Heart left ventricle (tissue), 16 donors: ENCODE data around the gene ACR. TPM values are rescaled to one million over a fixed set of nuclear protein-coding genes. Genes with fewer than 3 reads are reported as not detected.

Experiments
- ATAC-seq, 4 donors: fragments of 200-7000 bp; cut with Tn5 transposase; one replicate each; pipeline ENCODE4 v1.9.1; 2020 to 2022; ENCODE audit warnings: moderate library complexity in 4 of 4, mild to moderate bottlenecking in 3 of 4, moderate number of reproducible peaks in 1 of 4
- DNase-seq, 5 donors: peaks; one replicate each; pipeline ENCODE4 v3.0.0-alpha.2; 2020
- H3K27ac ChIP-seq, 12 donors: fragments of 200-600 bp; sonication (generic) in 4 of 12; one replicate each; pipeline versions ENCODE4 v1.5.0 to v1.8.0; 2016 to 2022; ENCODE audit warnings: mild to moderate bottlenecking in 2 of 12
- H3K27me3 ChIP-seq, 9 donors: fragments of 200-600 bp; sonication (generic) in 2 of 9; one replicate each; pipeline versions ENCODE4 v1.5.1 to v1.8.0; 2016 to 2022; ENCODE audit warnings: mild to moderate bottlenecking in 3 of 9
- H3K36me3 ChIP-seq, 9 donors: fragments of 200-600 bp; sonication (generic) in 2 of 9; one replicate each; pipeline versions ENCODE4 v1.5.0 to v1.8.0; 2018 to 2022; ENCODE audit warnings: mild to moderate bottlenecking in 2 of 9
- H3K4me1 ChIP-seq, 12 donors: fragments of 200-600 bp; sonication (generic) in 4 of 12; one replicate each; pipeline versions ENCODE4 v1.5.0 to v1.8.0; 2016 to 2022; ENCODE audit warnings: mild to moderate bottlenecking in 3 of 12
- H3K4me3 ChIP-seq, 12 donors: fragments of 200-600 bp; sonication (generic) in 4 of 12; one replicate each; pipeline versions ENCODE4 v1.5.0 to v1.8.0; 2017 to 2022; ENCODE audit warnings: mild to moderate bottlenecking in 9 of 12, moderate library complexity in 4 of 12
- H3K9me3 ChIP-seq, 12 donors: fragments of 200-600 bp; sonication (generic) in 4 of 12; one replicate each; pipeline versions ENCODE4 v1.5.0 to v1.8.0; 2016 to 2022; ENCODE audit warnings: mild to moderate bottlenecking in 1 of 12
- POLR2A ChIP-seq, 2 donors: fragments of 450-650 bp; IDR thresholded peaks; one replicate each; pipeline ENCODE4 v1.6.1; 2017; ENCODE audit warnings: antibody characterized with exemption in 2 of 2, mild to moderate bottlenecking in 2 of 2, moderate library complexity in 2 of 2
- WGBS, 4 donors: extraction: QIAGEN DNeasy Blood & Tissue Kit in 2 of 4; methylation state at CpG; one replicate each; pipeline versions ENCODE4 v1.1.5 to v1.1.7; 2013 to 2018; 5-methylcytosine and 5-hydroxymethylcytosine counted together
- intact Hi-C, 10 donors: fragments of 100-400 bp; cut with DNase I; formaldehyde crosslinking; loops; one replicate each; pipeline versions ENCODE4 v1.11.1 to v1.14.2; 2022
- polyA plus RNA-seq, 2 donors: library from polyadenylated mRNA; stranded (reverse); fragments of 200-250 nt; gene quantifications; one replicate each; pipeline ENCODE4 v1.2.3, GENCODE V29; 2013
- total RNA-seq, 9 donors: library from RNA; depleted of rRNA in 2 of 9; stranded (reverse); fragments of >200 nt in 2 of 9; fragmentation: NEBNext Ultra II Directional in 3 of 9; extraction: Animal tissue kit (Norgen Biotek cat#: 25700) in 3 of 9; gene quantifications; one replicate each; pipeline versions ENCODE4 v1.1.0 to v1.2.4, GENCODE V29; 2016 to 2023
- TF ChIP-seq, protein P1 (sequence below), 12 donors: fragments of 200-600 bp; sonication (generic) in 4 of 12; IDR thresholded peaks; one replicate each; pipeline versions ENCODE4 v1.5.0 to v1.8.0; 2018 to 2022; ENCODE audit warnings: antibody characterized with exemption in 12 of 12, mild to moderate bottlenecking in 5 of 12
- donor health status: ischemic (EF 13 %, LVEDD 7.1; RV severe dilation, severe dysfunction).
- donor health status: healthy with polysubstance abuse.
- donor health status: DM: no; HTN: yes; CAD: no.
- donor health status: DM: no; HTN: no; CAD: no.
- donor health status: ischemic (EF 25% LVEDD 6.9; RV normal size, moderate dysfunction).
- donor health status: ischemic (EF 25% LVEDD 5.7; RV mildly dilated, moderate dysfunction).
- donor health status: healthy.
- donor health status: DM: yes; HTN: yes; CAD: no.
- donor health status: ischemic (EF 35%, LVEDD 5.7; RV mildly dilated, moderate dysfunction).
- donor health status: nonischemic (EF 11% LVEDD 7.7; RV severe dilation, severe dysfunction).
- donor health status: DM: yes; HTN: yes; CAD: no.
- donor health status: PGD.
- donor health status: ischemic (EF 29% LVEDD 5.4; RV normal size, mild dysfunction).
- donor health status: nonischemic (EF 23%, LVEDD 6.1; RV moderate dilation, normal function).

The ACR gene
- total and polyA plus RNA-seq, 11 donors = 0.12 to 1.2 (median 0.50) TPM; not detected in 2

DNA sequence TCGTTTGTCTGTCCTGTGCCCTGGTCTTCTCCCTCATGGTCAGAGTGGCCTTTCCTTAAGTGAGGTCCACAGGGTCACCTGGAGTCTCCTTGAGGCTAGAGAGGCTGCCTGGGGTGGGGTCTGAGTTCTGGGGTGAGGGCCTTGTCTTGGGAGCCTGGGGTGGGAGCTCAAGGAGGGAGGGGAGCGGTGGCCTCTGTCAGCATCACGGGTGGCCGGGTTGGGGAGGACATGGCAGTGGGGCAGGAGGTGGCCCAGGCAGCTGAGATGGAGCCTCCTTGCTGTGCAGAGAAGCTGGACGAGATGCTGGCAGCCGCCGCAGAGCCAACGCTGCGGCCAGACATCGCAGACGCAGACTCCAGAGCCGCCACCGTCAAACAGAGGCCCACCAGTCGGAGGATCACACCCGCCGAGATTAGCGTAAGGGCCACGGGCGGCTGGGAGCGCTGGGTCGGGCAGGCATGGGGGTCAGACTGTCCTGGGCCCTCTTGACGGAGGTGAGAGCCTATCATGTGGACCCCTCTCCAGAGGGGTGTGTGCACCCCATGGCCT lies 23.3 kb upstream of the ACR start:
- TF ChIP-seq, protein P1, sequence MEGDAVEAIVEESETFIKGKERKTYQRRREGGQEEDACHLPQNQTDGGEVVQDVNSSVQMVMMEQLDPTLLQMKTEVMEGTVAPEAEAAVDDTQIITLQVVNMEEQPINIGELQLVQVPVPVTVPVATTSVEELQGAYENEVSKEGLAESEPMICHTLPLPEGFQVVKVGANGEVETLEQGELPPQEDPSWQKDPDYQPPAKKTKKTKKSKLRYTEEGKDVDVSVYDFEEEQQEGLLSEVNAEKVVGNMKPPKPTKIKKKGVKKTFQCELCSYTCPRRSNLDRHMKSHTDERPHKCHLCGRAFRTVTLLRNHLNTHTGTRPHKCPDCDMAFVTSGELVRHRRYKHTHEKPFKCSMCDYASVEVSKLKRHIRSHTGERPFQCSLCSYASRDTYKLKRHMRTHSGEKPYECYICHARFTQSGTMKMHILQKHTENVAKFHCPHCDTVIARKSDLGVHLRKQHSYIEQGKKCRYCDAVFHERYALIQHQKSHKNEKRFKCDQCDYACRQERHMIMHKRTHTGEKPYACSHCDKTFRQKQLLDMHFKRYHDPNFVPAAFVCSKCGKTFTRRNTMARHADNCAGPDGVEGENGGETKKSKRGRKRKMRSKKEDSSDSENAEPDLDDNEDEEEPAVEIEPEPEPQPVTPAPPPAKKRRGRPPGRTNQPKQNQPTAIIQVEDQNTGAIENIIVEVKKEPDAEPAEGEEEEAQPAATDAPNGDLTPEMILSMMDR (IDR thresholded peaks at IDR 0.05) = no peak
- TF ChIP-seq POLR2A (IDR thresholded peaks at IDR 0.05) = no peak
- Histone ChIP-seq H3K9me3 (no peaks in the 10 kb centered on the region), H3K27me3 (peaks cover 0 to 8% (median 0%) of the 10 kb centered on the region in 9 donors), H3K27ac (peak overlapping the region in 7 of 12 donors; percentile 31 to 81 (median 67)), H3K4me3 (no peak overlapping the region), H3K4me1 (peaks cover 0 to 48% (median 27%) of the 10 kb centered on the region in 12 donors), H3K36me3 (peaks cover 0 to 39% (median 10%) of the 10 kb centered on the region in 9 donors)
- ATAC-seq (no peak), DNase-seq (peak in 2 of 5 donors; percentile 21 to 48)
- intact Hi-C loops = loop anchor here in 2 of 10 donors (5.0 kb wide), 3 partner anchors 37 to 87 kb away; partner anchors contain the start of genes ARSA (in 1 of the 2) and SHANK3 (in 1 of the 2)
- WGBS, 4 donors = 87 to 96% (median 93%) methylated on average over 22 of the region's 22 CpGs

DNA sequence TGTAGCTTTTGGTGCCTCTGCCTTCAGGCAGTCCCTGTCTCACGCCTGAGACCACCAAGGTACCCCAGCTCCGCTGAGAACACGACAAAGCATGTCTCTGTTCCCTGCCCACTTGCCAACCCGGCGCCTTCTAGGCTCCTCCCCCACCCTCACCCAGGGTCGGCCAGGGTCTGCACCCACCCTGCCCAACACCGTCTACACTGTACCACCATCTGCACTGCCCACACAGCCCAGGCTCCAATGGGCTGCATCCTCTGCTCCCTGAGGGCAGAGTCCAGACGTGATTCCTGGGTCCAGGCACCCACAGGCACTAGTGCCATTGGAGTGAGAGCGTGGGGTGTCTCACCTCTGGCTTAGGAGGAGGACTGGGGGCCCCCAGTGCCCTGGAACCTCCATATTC lies 22.8 kb upstream of the ACR start:
- Histone ChIP-seq H3K4me1 (peaks cover 0 to 48% (median 25%) of the 10 kb centered on the region in 12 donors), H3K4me3 (no peak overlapping the region), H3K27me3 (peaks cover 0 to 13% (median 0%) of the 10 kb centered on the region in 9 donors), H3K36me3 (peaks cover 0 to 34% (median 9%) of the 10 kb centered on the region in 9 donors), H3K9me3 (no peaks in the 10 kb centered on the region), H3K27ac (peak overlapping the region in 2 of 12 donors; percentile 4 to 68)
- 81 to 86% (median 85%) methylated on average over 8 to 9 of the region's 9 CpGs for WGBS, 4 donors
- peak in 2 of 5 donors; percentile 19 to 37 for DNase-seq
- ATAC-seq = no peak
- intact Hi-C loops = no loop called here
- no peak for TF ChIP-seq POLR2A (IDR thresholded peaks at IDR 0.05)
- TF ChIP-seq, protein P1 (IDR thresholded peaks at IDR 0.05) = no peak

DNA sequence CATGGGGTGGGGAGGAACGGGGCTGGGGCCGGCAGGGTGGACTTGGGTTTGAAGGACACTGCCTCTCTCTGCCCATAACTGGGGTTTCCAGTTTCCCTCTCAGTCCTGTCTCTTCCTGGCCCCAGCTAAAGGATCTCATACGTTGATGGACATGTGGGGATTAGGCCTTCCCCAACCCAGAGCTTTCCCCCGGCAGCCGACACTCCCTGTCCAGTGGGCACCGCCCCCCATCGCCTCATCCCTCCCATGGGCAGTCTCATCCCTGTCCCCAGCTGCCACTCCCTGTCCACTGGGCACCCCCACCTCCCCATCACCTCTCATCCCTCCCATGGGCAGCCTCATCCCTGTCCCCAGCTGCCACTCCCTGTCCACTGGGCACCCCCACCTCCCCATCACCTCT lies 22.2 kb upstream of the ACR start:
- Histone ChIP-seq H3K4me3 (no peak overlapping the region), H3K9me3 (no peaks in the 10 kb centered on the region), H3K27me3 (peaks cover 0 to 17% (median 4%) of the 10 kb centered on the region in 9 donors), H3K4me1 (peaks cover 0 to 48% (median 21%) of the 10 kb centered on the region in 12 donors), H3K36me3 (peaks cover 0 to 30% (median 7%) of the 10 kb centered on the region in 9 donors), H3K27ac (no peak overlapping the region)
- WGBS, 4 donors = 86 to 92% (median 88%) methylated on average over 7 of the region's 7 CpGs
- ATAC-seq (no peak), DNase-seq (peak in 1 of 5 donors; percentile 25)
- TF ChIP-seq, protein P1 (IDR thresholded peaks at IDR 0.05) = no peak
- intact Hi-C loops = no loop called here

DNA sequence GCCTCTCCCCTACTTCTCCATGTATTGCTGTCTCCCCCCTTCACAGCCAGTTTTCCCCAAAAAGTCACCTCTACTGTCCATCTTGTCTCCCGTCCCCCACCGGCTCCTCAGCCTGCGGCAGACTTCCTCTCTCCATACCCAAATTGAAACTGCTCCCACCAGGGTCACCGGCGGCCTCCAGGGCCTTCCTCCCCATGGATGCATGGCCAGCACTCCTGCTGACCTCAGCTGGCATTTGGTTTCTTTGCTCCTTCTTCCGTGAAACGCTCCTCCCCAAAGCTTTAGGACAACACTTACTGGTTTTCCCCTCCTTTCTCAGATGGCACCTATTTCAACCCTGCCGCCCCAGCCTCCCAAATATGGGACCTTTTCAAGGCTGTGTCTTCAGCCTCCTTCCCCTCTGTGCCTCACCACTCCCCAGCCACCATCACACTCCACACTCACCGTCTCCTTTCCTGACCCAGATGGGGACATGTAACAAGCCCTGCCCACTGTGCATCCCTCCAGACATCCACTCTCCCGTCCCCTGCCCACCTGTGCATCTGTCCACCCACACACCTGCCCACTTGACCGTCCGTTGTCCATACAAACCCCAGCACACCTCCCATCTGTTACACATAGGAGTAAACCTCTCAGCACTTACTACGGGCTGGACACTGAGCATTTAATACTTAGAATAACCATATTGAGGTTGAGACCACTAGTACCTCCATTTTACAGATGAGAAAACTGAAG lies 21.5 kb upstream of the ACR start:
- TF ChIP-seq, protein P1 (IDR thresholded peaks at IDR 0.05) = no peak
- TF ChIP-seq POLR2A (IDR thresholded peaks at IDR 0.05) = no peak
- 89 to 93% (median 92%) methylated on average over 13 of the region's 13 CpGs for WGBS, 4 donors
- H3K9me3 ChIP-seq = no peaks in the 10 kb centered on the region
- DNase-seq (peak in 1 of 5 donors; percentile 49), ATAC-seq (no peak)
- H3K27ac ChIP-seq = no peak overlapping the region
- H3K4me1 ChIP-seq = peaks cover 0 to 48% (median 20%) of the 10 kb centered on the region in 12 donors
- intact Hi-C loops = no loop called here
- no peak overlapping the region for H3K4me3 ChIP-seq
- peaks cover 0 to 24% (median 6%) of the 10 kb centered on the region in 9 donors for H3K27me3 ChIP-seq
- H3K36me3 ChIP-seq = peaks cover 0 to 34% (median 7%) of the 10 kb centered on the region in 9 donors
